DOHH2 (cell line): ENCODE results near the gene AJAP1.

Experiments used
- CTCF ChIP-seq: fragments of 200-600 bp; sonication (generic); IDR thresholded peaks from one replicate; pipeline ENCODE4 v1.5.1; 2014; ENCODE audit warnings: antibody characterized with exemption, mild to moderate bottlenecking, low read depth, low read length; ENCODE audit not compliant: poor library complexity, severe bottlenecking
- EZH2phosphoT487 ChIP-seq: fragments of 200-600 bp; sonication (generic); IDR thresholded peaks from 2 replicates; pipeline ENCODE4 v1.6.1; 2017; ENCODE audit warnings: borderline replicate concordance, mild to moderate bottlenecking, antibody characterized with exemption, low read length, moderate library complexity, mixed read lengths

- TF ChIP-seq CTCF, result no peak
- no peak for TF ChIP-seq EZH2phosphoT487
These were observed 31.6 kb upstream of the AJAP1 start for GRCh38 chr1:4622821-4623220.
